CD1c-positive myeloid dendritic cell (primary cell): ENCODE results near the gene SDR42E1.

Source experiments
- DNase-seq: peaks from one replicate; pipeline ENCODE4 v3.0.0-alpha.2; 2016; ENCODE audit errors: extremely low spot score

SDR42E1 gene, protein sequence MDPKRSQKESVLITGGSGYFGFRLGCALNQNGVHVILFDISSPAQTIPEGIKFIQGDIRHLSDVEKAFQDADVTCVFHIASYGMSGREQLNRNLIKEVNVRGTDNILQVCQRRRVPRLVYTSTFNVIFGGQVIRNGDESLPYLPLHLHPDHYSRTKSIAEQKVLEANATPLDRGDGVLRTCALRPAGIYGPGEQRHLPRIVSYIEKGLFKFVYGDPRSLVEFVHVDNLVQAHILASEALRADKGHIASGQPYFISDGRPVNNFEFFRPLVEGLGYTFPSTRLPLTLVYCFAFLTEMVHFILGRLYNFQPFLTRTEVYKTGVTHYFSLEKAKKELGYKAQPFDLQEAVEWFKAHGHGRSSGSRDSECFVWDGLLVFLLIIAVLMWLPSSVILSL

DNA sequence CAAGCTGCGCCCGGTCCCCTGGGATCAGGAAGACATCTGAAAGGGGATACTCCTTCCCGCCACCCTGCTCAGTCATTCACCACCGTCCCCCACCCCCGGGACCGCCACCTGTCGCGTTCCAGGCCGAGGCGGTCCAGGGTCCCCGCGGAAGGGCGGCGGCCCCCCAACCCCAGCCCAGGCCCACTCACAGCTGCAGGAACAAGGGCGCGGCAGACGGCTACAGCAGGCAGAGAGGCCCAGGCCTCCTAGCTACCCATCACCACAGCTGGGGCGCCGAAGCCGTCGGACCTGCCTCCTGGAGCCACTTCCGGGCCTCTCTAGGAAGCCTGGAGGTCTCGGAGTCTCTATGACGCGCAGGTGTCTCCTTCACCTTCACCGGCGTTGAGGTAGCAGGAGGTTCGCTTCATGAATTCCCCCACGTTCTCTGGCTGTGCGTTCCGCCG is at the start of gene SDR42E1:
SDR42E1 (minus strand) TSS at position 272 of the 443 bp plus-strand sequence. CDS start 10,612 bp downstream, outside the sequence.
- peak; percentile 16 for DNase-seq

DNA sequence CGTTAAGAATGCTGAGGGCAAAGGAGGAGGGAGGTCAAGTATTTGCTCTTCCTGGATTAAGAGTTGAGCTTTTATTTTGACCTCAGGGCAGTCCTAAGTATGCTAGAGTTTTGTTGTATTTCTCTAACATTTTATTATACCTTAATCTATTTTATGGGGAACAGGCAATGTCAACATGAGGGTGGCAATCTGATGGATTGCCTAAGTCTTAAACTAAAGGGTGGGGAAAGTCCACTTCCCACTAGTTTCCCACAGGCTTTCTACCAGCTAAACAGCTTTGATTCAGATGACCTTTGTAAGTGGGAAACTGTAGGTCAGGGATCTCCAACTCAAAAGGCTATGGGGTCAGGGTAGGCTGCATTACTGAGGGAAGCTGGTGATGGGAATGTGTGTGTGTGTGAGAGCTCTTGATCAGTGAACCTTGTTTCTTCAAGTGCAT is 48.7 kb upstream of the SDR42E1 start:
- DNase-seq: peak; percentile 5

DNA sequence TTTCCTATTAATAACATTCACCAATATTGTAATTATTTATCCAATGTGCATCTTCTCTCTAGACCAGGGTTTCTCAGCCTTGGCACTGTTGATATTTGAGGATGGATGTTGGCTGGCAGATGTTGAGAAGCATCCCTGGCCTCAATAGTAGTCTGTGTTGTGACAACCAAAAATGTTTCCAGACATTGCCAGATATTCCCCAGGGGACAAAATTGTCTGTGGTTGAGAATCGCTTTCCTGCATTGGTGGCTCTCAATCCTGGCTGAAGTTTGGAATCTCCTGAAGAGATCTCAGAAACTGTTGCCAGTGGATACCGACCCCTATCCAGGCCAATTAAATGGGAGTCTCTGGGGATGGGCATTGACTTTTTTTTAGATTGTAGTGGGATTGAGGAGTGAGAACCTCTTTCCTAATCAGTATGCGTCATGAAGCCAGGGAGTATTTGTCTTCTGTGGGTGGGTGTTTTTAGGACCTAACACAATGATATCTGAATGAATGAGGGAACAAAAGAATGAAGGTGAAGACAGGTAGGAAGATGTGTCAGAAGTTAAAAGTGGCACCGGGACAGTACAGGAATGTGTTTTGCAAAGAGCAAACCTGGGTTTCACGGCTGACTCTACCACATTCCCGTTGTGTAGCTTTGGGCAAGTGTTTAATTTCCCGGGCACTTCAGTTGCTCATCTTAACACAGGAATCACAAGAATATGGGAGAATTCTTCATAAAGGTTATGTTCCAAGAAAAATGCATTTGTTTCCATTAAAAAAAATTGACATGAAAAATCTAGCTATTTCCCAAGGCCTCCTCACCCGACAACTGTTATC is 48.1 kb upstream of the SDR42E1 start:
- no peak for DNase-seq

DNA sequence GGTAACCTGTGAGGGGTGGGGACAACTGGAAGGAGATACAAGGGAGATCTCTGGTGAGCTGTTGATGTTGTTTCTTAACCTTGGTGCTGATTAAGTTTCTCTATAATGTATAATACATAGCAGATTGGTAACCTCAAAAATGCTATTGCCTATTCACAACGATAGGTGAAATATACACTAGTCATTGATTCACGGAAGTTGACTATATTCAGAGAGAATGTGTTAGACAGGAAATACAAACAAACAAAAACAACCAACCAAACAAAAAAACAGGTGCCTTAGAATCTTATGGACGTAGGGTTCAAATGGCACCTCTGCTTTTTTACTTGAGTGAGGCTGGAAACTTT is 45.3 kb upstream of the SDR42E1 start:
- DNase-seq: no peak

DNA sequence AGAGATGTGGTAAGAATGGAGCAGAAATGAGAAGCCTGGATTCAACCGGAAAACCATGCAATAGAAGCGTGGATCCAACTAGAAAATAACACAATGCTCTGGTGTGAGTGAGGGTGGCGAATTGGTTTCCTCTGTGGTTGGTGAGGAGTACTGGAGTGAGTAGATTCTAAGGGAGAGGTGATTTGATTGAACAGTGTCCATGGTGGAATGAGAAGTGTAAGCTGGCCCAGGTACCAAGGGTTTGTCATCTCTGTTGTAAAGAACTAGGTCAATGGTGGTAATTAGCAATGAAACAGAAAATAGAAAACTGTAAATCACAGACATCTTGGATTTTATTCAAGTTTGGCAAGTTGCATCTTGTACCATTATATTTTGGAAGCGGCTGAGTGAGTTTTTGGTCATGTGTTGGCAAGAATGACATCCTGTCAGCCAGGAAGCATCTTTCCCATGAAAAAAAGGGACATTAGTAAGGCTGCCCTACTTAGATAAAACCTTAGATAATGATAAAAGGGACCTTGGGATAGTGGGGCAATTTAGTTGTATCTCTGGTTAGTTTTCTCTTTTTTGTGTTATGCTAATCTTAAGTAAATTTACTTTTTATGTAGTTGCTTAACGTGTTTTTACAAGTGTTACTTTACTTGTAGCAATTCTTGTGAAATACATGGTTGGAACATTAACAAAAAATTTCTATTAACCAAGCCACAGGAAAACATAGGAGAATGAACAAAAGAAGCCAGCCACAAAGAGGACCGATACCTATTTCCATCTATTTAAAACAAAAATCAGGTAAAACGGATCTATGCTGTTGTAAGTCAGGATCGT is 44.7 kb upstream of the SDR42E1 start:
- no peak for DNase-seq

DNA sequence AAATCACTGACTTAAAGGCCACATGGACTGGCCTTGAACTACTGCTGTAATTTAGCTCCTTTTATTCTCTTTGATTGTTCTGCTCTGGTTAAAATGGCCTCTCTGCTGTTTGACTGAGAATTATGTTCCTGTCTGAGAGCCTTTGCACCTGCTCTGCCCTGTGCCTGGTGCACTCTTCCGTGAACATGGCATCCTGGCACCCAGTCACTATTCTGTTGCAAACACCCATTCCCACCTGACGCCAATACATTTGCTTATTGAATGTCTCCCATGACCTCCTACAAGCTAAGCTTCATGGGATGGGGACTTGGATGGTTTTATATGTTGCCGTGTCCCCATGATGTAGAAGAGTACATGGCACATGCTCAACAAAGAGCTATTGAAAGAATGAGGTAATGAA is 43.8 kb upstream of the SDR42E1 start:
- DNase-seq: no peak

DNA sequence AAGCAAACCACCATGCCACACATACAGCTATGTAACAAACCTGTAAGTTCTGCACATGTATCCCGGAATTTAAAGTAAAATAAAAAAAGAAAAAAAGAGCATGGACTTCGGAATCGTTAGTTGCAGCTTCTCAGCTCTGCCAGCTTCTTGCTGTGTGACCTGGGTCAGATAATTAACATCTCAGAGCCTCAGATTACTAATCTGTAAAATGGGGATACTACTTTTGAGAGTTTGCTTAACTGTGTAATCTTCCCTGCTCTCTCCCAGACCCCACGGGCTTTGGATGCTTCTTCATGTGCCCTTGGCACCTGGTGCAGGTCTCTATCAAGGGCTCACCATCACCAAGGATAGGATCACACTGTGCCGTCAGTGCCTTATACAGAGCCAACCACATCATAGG is 40.4 kb upstream of the SDR42E1 start:
- no peak for DNase-seq

DNA sequence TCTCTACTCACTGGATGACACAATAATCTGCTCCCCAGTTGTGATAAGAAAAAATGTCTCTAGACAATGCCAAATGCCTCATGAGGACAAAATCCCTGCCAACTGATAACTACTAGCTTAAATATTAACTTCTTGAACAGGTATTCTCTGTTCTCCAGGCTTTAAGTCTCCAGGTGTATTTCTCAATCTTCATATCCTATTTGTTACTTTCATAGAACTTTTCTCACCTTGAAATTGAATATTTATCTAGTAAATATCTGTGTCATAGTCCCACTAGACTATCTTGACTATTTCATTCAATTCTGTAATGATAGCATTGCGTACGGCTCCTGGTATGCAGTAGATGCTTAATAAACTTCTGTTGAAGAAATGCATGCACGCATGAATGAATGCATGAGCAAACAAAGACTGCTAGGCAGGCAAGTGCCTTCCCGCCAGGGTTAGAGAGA is 39.7 kb upstream of the SDR42E1 start:
- DNase-seq: no peak

DNA sequence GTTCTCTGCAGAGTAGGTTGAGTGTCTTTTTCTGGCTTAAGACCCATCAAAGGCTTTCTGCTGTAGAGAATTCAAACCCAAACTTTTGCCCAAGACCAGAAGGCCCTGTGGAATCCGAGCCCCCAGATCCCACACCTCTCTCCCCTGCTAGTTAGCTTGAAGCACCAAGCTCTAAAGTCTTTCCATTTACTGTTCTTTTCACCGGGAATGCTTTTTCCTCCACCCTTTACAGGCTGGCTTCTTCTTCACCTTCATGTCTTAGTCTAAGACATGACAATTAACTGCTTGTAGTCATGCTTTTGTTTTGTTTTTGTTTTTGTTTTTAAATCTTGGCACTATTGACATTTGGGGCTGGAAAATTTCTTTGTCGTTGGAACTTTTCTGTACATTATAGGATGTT is 39.2 kb upstream of the SDR42E1 start:
- no peak for DNase-seq

DNA sequence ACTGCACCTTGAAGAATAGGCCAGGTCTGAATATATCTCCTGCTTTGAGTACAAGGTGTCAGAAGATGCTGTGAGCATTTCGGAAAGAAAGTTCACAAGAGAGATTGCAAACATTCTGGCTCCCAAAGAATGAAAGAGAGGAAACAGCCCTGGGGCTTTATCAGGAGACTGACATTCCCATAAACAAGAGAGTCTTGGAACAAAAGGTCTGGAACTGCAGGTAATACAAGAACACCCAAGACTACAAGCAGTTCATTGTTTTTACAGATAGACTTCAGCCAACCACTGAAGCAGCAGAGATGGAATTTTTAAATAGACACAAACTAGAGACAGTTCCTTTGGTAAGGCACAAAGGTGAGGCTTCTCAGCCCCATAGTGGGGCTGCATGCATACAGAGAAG is 38.2 kb upstream of the SDR42E1 start:
- DNase-seq: no peak

DNA sequence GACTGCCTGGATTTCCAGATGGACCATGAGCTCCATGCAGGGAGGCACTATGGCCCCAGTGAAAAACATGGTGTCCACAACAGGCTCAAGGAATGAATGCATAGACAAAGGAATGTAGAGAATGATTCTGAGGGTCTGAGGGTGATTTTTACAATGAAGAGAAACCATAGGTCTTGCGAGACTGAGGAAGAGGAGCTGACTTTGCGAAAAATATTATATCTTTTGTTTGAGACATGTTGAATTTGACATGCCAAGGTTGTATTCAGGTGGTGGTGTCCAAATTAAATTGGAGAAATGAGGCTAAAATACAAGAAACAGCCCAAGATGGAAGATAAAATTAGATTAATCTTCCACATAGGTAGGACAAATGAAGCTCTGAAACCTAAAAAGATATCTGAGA is 36.5 kb upstream of the SDR42E1 start:
- DNase-seq: no peak

DNA sequence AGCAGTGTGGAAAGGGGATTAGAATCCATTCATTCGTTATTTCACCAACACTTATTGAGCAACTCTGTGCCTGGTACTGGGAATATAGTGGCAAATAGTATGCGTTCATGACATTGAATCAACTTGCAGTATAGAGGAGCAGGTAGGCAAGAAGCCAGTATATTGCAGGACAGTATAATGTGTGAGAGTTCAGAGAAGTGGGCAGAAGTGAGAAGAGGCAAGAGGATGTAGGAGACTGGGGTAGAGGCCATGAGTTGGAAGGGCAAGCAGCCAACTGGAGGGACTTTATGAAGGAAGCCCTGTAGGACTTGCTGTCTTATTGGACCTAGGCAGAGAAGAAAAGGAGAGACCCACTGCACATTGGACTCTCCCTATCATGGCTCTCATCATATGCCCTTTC is 36.1 kb upstream of the SDR42E1 start:
- DNase-seq: no peak

DNA sequence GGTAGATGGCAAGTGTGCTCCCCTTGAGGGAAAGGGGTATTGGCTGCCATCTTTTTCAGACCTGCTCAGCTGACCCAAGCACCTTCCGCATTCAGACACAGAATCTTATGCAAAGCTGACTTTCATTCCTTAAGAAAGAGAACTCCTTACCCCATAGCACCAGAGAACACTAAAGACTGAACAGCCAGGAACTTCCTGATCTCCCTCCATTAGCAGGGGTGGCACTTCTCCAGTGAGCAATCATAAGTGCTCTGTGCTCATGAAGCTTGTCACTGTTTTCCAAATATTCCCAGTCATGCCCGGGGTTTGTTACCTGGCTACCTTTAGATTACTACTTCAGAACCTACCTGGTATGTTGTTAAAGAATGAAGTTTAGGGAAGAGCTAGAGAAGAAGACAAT is 35.7 kb upstream of the SDR42E1 start:
- no peak for DNase-seq

DNA sequence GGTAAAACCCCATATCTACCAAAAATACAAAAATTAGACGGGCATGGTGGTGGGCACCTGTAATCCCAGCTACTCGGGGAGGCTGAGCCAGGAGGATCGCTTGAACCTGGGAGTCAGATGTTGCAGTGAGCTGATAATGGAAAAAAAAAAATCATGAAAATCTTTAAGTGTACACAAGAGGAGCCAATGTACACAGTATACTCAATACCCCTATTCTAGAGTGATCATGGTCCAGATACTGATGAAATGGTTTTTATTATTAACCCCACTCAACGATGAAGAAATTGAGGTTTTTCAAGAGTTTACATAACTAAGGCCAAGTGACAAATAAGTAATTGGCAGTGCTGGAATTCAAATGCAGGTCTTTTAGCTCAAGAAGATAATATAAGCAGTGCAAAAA is 35.3 kb upstream of the SDR42E1 start:
- no peak for DNase-seq

DNA sequence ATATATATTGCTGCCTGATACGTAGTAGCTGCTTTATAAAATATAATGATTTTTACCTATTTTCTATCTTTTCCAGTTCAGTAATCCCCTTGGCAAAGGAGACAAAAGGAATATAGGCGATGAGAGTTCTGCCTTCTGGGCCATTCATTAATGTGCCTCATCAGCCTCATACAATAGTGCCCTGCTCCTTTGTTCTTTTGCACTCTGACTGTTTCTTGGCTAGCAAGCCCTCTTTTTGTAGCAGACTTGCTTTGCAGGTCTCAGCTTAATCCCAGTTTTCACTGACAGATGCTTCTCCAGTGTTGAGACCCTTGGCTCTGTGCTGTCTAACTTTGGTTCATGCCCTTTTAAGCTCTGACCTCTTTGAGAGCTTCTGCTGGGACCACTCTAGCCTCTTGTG is 34.2 kb upstream of the SDR42E1 start:
- DNase-seq: no peak

DNA sequence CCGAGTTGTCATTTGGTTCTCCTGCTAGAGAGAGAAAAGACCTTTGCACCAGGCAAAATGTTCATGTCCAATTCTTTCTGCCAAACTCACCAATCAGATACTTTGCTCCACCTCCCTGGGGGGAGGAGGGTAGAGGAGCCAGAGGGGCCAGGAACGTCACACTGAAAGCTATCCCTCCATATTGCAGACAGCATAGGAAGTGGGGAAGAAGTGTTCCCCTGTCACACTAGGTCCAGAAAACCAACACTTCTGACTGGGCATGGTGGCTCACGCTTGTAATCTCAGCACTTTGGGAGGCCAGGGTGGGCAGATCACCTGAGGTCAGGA is 33.3 kb upstream of the SDR42E1 start:
- no peak for DNase-seq

DNA sequence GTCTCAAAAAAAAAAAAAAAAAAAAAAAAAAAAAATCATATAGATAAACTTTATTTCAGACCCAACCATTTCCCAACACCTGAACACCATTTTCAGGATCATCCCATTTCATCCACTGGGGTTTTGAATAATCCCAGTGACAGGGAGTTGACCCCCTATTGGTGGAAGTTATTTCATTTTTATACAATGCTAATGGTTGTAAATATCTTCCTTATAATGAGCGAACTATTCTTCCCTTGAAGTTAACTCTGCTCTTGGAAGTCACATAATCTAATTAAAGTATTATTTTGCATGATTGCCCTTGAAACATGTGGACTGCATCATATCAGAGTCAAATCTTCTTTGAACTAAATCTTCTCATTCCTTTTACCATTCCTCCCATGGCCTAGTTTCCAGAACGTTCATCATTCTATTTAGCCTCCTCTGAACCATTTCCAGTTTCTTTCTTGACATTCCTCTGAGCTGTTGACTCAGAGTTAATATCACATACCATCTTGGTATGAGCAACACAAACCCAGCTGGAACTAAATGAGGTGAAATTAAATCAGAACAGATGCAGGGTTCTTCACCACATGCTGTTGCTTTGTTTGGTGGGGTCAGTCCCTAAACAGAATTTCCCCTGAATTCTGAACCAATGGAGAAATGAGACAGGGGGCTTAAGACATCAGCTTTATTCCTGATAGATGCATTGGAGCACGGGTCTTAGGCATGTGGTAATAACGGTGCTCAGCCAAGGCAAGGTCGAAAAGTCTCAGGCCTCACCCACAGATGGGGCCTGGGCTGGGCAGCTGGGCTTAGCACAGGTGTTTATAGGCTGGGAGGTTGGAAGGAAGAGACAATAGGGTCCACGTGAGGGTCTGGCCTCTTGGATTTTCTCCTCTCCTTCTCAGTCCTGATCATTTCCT is 32.7 kb upstream of the SDR42E1 start:
- no peak for DNase-seq

DNA sequence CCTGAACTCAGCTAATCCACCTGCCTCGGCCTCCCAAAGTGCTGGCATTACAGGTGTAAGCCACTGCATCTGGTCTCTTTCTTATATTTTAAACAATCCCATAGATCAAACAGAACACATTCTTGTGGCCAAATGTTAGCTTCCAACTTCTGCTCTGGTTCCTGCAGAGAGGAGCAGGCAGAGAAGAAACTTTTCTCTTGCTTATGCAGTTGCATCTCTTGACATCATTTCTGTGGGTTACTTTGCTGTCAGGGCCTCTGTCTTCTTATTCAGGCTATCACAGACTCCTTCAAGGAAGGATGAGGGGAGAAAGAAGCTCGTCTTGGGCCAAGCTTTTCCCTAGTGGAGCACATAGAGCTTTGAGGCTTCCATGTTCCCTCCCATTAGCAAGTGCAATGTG is 31.6 kb upstream of the SDR42E1 start:
- DNase-seq: no peak

DNA sequence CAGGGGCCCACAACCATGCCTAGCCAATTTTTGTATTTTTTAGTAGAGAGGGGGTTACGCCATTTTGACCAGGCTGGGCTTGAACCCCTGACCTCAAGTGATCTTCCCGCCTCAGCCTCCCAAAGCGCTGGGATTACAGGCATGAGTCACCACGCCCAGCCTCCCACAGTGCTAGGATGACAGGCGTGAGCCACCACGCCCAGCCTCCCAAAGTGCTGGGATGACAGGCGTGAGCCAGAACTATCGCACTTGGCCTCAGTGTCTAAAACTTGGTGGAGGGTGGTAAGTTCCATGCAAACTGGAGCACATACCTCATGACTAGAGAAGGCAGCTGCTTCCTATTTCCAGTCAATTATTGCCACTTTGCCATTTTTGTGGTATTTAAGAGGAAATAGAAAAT is 30.9 kb upstream of the SDR42E1 start:
- no peak for DNase-seq

DNA sequence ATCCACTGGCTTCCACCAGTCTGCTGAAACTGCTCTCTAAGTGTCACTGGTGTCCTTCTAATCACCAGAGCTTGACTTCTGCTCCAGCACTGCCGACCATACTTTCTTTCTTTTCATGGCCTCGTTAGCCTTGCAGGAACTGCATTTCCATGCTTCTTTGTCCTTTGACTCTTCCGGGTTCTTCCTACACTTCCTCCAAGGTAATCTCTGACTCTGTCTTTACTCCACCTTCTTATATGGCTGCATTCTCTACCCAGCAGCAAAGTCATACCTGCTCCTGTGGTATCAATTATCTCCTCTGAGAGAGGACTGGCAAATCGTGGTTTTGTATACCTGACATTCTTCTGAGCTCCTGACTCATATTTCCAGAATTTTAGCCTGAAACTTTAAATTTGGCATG is 30.3 kb upstream of the SDR42E1 start:
- DNase-seq: no peak

DNA sequence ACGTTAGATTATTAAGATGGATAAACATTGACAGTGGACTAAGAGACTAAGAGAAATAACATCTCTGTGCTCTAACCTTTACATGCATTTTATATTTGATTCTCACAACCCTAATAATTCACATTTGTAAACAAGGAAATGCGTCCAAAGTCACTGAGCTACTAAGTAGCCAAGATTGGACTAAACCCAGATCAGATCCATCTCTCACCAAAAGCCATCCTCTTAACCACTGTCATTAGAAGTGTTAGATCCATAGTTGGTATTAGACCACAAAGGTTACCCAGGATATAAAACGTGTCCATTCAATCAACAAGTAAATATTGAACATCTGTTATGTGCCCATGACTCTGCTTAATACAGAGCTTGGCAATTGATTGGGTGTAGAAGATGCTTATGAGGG is 29.0 kb upstream of the SDR42E1 start:
- DNase-seq: no peak
